Stimulated activated naive B cell treated with anti-CD40 and anti-IgM and Interleukin-4, amounts not matched to agents 10 μg/mL and 1 μg/mL and 100 μg/mL, for 72 hours (primary cell): ENCODE measurements around the gene ATP9B.

Source experiments
- ATAC-seq, 2 donors: fragments of 150-1000 bp; cut with Tn5 transposase; replicated peaks; 2 replicates each; pipeline ENCODE4 v1.10.0; 2021; ENCODE audit warnings: moderate library complexity in 1 of 2
- DNase-seq: peaks from one replicate; pipeline ENCODE4 v3.0.0; 2021
- H3K27ac Mint-ChIP-seq: one replicate; pipeline ENCODE4 v1.8.0; 2022; ENCODE audit warnings: mild to moderate bottlenecking, mixed read lengths
- H3K27me3 Mint-ChIP-seq, 2 donors: one replicate each; pipeline ENCODE4 v1.8.0; 2022; ENCODE audit warnings: mixed read lengths in 2 of 2
- H3K36me3 Mint-ChIP-seq, 2 donors: one replicate each; pipeline ENCODE4 v1.8.0; 2022; ENCODE audit warnings: mixed read lengths in 2 of 2, mild to moderate bottlenecking in 1 of 2
- H3K4me1 Mint-ChIP-seq, 2 donors: one replicate each; pipeline ENCODE4 v1.8.0; 2022; ENCODE audit warnings: mixed read lengths in 2 of 2, mild to moderate bottlenecking in 1 of 2
- H3K4me3 Mint-ChIP-seq, 2 donors: one replicate each; pipeline ENCODE4 v1.8.0; 2022; ENCODE audit warnings: mild to moderate bottlenecking in 2 of 2, mixed read lengths in 2 of 2, moderate library complexity in 1 of 2
- H3K9me3 Mint-ChIP-seq, 2 donors: one replicate each; pipeline ENCODE4 v1.8.0; 2022; ENCODE audit warnings: mixed read lengths in 2 of 2, mild to moderate bottlenecking in 1 of 2

Gene ATP9B

DNA sequence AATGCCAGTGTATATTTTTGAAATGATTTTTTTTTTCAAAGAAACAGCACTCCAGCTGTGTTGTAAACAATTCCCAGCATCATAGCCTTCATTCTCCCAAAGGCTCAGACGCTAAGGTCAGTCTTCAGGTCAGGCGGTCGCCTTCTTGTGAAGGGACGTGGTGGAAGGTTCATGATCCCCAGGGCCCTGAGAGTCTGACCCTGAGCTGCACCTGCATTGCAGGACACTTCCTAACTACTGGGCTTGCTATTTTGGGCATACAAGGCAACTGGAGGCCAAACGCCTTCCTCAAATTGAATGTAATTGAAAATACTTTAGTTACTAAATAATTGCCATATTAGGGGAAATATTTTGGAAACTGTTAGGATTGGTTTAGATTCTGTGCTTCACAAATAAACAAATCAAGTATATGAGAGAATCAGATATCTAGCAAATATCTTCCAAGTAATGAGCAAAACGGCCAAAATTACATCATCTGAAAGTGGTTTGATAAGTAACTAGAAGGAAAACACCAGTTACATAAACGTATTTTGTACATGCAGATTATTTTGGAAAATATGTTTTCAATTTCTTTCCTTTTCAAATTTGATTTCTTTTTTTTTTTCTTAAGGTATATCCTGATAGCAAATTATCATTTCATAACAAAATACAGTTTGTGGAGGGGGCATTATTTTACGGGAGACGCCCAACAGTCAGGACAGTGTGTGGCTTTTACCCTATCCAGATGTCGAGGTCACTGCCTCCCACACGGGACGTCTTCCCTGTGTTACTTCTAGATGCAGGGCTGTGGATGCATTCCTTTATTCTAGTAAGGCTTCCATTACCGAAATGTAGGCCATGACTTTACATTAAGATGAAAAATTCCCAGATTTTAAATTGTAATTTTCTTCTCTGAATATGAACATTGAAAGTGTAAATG, 136.0 kb downstream of the ATP9B start:
- H3K9me3 Mint-ChIP-seq, result peaks cover 2 to 4% of the 10 kb centered on the region in 2 donors
- H3K4me3 Mint-ChIP-seq, result no peak overlapping the region
- no peak for DNase-seq
- no peak overlapping the region for H3K27ac Mint-ChIP-seq
- peaks cover 7 to 12% of the 10 kb centered on the region in 2 donors for H3K4me1 Mint-ChIP-seq
- no peaks in the 10 kb centered on the region for H3K27me3 Mint-ChIP-seq
- peaks cover 15 to 36% of the 10 kb centered on the region in 2 donors for H3K36me3 Mint-ChIP-seq
- ATAC-seq, result no peak

DNA sequence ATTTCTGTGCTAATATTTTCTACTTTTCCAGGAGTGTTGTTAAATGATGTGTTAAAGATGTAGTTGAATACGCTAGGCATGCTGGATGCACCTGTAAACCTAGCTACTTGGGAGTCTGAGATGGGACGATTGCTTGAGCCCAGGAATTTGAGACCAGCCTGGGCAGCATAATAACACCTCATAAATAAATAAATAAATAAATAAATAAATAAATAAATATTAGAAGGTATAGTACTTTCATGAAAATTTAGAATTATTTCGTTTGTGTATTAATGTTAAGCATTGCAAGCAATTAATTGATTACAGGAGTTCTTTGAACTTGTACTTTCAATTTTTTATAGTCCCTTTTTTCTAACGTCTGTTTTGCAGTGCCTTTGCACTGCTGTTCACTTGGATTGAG, 137.2 kb downstream of the ATP9B start:
- Mint-ChIP-seq H3K9me3 (no peaks in the 10 kb centered on the region), H3K36me3 (peaks cover 10 to 33% of the 10 kb centered on the region in 2 donors), H3K27ac (no peak overlapping the region), H3K4me3 (no peak overlapping the region), H3K4me1 (peaks cover 6% of the 10 kb centered on the region in 2 donors), H3K27me3 (no peaks in the 10 kb centered on the region)
- DNase-seq (no peak), ATAC-seq (no peak)

- DNase-seq (no peak), ATAC-seq (no peak)
- Mint-ChIP-seq H3K9me3 (no peaks in the 10 kb centered on the region), H3K4me1 (peaks cover 0 to 2% of the 10 kb centered on the region in 2 donors), H3K27ac (no peak overlapping the region), H3K4me3 (no peak overlapping the region), H3K27me3 (no peaks in the 10 kb centered on the region), H3K36me3 (peaks cover 10 to 37% of the 10 kb centered on the region in 2 donors)
These were observed 139.7 kb downstream of the ATP9B start for GRCh38 chr18:79208906-79209305.

DNA sequence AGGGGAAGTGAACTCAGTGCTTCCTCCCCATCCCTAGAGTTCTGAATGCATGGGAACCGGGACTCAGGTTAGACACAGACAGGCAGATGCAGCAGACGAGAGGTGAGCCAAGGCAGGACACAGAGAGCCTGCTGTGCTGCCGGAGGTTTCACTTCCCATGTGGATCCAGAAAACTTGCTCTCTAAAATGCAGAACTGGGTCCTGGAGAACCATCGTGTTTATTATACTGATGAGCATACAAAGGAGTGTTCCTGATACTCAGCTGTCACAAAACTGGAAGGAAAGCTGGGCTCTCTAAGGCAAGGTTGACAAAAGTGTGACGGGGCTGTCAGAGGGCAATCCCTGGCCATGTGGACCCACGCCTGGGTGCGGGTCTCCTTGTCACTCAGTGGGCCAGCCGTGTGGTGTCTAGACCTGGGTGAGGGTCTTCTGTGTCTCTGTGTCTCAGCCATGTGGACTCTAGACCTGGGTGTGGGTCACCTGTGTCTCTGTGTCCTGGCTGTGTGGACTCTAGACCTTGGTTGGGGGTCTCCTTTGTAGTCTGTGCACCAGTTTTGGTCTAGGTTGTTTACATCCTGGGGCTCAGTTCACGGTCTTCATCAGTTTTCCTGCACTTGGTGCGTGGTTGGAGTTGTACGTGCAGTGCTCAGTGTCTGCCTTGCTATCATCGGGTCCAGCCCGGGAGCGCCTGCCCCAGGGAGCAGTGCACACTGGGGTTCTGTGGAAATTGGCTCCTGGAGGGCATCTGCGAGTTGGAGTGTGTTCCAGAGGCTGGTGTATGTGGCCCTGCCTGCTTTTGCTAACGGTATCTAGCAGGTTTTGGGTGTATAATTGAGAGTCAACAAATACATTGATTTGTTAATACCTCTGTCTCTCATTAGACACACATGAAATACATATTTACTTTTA, 141.1 kb downstream of the ATP9B start:
- Mint-ChIP-seq H3K4me3 (no peak overlapping the region), H3K36me3 (peaks cover 10 to 37% of the 10 kb centered on the region in 2 donors), H3K27ac (no peak overlapping the region), H3K27me3 (no peaks in the 10 kb centered on the region), H3K9me3 (no peaks in the 10 kb centered on the region), H3K4me1 (peaks cover 0 to 2% of the 10 kb centered on the region in 2 donors)
- no peak for ATAC-seq
- no peak for DNase-seq

DNA sequence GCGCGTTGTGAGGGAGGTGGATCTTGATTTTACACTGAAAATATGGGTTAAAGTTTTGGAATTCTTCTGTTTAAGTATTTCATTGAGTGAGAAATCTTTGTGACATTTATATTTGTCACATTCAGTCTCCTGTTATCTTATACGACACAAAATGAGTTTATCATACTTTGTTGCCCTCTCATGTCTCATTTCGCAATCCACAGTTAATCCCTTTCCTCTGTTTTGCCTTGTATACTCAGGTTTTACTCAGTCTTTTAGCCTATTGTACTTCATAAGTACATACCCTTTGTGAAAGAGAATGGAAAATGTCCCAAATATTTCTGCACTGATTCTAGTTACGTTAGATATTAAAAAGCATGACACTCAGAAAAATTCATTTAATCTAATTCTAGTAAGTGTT, 142.7 kb downstream of the ATP9B start:
- Mint-ChIP-seq H3K9me3 (no peaks in the 10 kb centered on the region), H3K36me3 (peaks cover 15 to 41% of the 10 kb centered on the region in 2 donors), H3K4me3 (no peak overlapping the region), H3K27ac (no peak overlapping the region), H3K27me3 (no peaks in the 10 kb centered on the region), H3K4me1 (peaks cover 0 to 4% of the 10 kb centered on the region in 2 donors)
- no peak for DNase-seq
- no peak for ATAC-seq

DNA sequence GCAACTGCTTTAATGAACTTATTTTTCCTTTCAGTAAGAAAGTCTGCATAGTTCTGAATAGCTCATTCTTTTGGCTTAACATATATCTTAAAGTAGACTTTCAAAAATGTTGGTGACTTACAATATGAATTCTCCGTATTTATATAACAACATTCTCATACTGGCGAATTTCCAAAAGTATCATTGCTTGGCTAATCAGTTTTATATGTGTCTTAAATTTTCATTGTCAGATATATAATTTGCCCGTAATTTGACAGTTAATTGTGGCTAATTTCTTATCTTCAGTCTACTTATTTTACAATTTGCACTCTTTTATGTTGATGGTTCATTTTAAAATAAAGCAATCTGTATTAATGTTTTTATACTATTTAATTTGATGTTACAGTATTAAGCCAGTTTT, 144.9 kb downstream of the ATP9B start:
- DNase-seq (no peak), ATAC-seq (no peak)
- Mint-ChIP-seq H3K4me3 (no peak overlapping the region), H3K4me1 (peaks cover 5 to 7% of the 10 kb centered on the region in 2 donors), H3K27ac (no peak overlapping the region), H3K9me3 (no peaks in the 10 kb centered on the region), H3K27me3 (no peaks in the 10 kb centered on the region), H3K36me3 (peaks cover 16 to 41% of the 10 kb centered on the region in 2 donors)

DNA sequence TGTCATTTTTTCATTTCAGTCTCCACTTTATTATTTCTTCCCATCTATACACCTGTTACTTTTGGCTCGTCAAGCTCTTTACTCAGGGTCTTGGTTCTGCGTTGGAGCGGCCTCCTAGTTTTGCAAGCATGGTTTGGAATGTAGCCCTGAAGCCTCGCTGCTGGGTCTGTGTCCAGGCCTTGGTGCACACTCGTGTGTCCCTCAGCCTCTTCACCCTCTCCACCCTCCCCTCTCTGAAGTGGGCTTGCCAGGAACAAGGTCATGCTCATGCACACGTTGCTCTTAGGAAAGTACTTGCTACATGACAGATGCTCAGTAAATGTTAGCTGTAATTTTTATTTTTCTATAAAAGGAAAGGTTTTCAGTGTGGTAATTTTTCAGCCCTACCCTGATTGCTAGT, 147.0 kb downstream of the ATP9B start:
- Mint-ChIP-seq H3K4me3 (no peak overlapping the region), H3K36me3 (peaks cover 25 to 45% of the 10 kb centered on the region in 2 donors), H3K4me1 (peaks cover 5% of the 10 kb centered on the region in 2 donors), H3K27me3 (no peaks in the 10 kb centered on the region), H3K27ac (no peak overlapping the region), H3K9me3 (no peaks in the 10 kb centered on the region)
- DNase-seq (no peak), ATAC-seq (no peak)

GRCh38 chr18:79217979-79218604, 148.9 kb downstream of the ATP9B start:
- Mint-ChIP-seq H3K9me3 (no peaks in the 10 kb centered on the region), H3K4me1 (peaks cover 5 to 7% of the 10 kb centered on the region in 2 donors), H3K4me3 (no peak overlapping the region), H3K36me3 (peaks cover 27 to 47% of the 10 kb centered on the region in 2 donors), H3K27ac (no peak overlapping the region), H3K27me3 (no peaks in the 10 kb centered on the region)
- no peak for DNase-seq
- ATAC-seq, result no peak

DNA sequence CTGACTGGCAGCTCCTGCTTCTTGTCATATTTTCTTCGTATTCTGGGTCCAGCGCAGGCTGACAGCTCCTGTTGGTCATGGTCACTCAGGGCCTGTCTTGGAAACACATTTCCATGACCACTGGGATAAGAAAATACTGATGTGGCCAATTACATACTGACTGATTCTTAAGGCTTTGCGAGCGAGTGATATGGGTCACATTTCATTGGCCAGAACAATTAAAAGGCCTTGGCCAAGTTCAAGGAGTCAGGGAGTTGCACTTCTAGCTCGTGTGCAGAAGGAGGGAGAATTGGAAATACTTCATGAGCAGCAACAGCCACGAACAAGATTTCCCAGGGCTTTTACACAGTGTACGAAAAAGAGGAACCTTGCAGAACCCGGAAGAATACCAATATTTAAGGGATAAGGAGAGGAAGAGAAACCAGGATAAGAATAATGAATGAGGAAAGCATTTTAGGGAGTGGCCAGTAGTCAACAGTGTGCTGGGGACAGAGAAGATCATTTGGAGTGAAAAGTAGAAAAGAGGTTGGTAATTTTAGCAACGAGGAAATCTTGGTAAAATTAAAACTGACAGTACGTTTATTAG, 149.5 kb downstream of the ATP9B start:
- no peak for DNase-seq
- Mint-ChIP-seq H3K4me1 (peaks cover 5 to 7% of the 10 kb centered on the region in 2 donors), H3K27me3 (no peaks in the 10 kb centered on the region), H3K4me3 (no peak overlapping the region), H3K27ac (no peak overlapping the region), H3K9me3 (no peaks in the 10 kb centered on the region), H3K36me3 (peaks cover 27 to 47% of the 10 kb centered on the region in 2 donors)
- ATAC-seq, result no peak

- no peak overlapping the region for H3K4me3 Mint-ChIP-seq
- no peaks in the 10 kb centered on the region for H3K27me3 Mint-ChIP-seq
- H3K9me3 Mint-ChIP-seq, result no peaks in the 10 kb centered on the region
- no peak for DNase-seq
- H3K27ac Mint-ChIP-seq, result no peak overlapping the region
- peaks cover 5% of the 10 kb centered on the region in 2 donors for H3K4me1 Mint-ChIP-seq
- ATAC-seq, result no peak
- peaks cover 28 to 51% of the 10 kb centered on the region in 2 donors for H3K36me3 Mint-ChIP-seq
These were observed 151.9 kb downstream of the ATP9B start for GRCh38 chr18:79221136-79221535.

GRCh38 chr18:79222790-79223189, 153.6 kb downstream of the ATP9B start:
- DNase-seq, result no peak
- no peak for ATAC-seq

DNA sequence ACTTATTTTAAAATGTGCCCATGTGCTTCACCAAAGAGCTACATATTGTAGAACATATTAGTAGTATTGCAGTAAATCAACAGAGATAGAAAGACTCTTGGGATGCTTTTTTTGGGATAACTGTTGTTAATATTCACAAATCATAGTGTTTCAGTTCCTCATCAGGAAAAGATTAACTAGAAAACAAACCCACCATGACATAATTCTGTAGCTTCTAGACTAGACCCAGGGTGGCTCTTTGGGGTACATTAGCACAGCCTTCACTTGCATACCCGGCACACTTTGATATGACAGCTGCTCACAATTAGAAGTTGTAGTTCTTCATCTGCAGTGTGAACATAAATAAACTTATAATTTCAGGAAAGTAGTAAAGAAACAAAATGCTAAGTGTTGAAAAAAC, 154.2 kb downstream of the ATP9B start:
- H3K27me3 Mint-ChIP-seq, result no peaks in the 10 kb centered on the region
- H3K4me1 Mint-ChIP-seq, result peaks cover 3 to 5% of the 10 kb centered on the region in 2 donors
- ATAC-seq, result no peak
- H3K36me3 Mint-ChIP-seq, result peaks cover 31 to 53% of the 10 kb centered on the region in 2 donors
- no peak overlapping the region for H3K27ac Mint-ChIP-seq
- H3K4me3 Mint-ChIP-seq, result no peak overlapping the region
- no peak for DNase-seq
- H3K9me3 Mint-ChIP-seq, result no peaks in the 10 kb centered on the region

More at GRCh38 chr18:79222790-79223189, 153.6 kb downstream of the ATP9B start:
- H3K9me3 Mint-ChIP-seq, result no peaks in the 10 kb centered on the region
- H3K4me1 Mint-ChIP-seq, result peaks cover 5 to 7% of the 10 kb centered on the region in 2 donors
- no peak overlapping the region for H3K27ac Mint-ChIP-seq
- H3K4me3 Mint-ChIP-seq, result no peak overlapping the region
- no peaks in the 10 kb centered on the region for H3K27me3 Mint-ChIP-seq
- peaks cover 35 to 54% of the 10 kb centered on the region in 2 donors for H3K36me3 Mint-ChIP-seq

GRCh38 chr18:79224381-79224780, 155.2 kb downstream of the ATP9B start:
- H3K27me3 Mint-ChIP-seq, result no peaks in the 10 kb centered on the region
- peaks cover 0 to 4% of the 10 kb centered on the region in 2 donors for H3K4me1 Mint-ChIP-seq
- H3K27ac Mint-ChIP-seq, result no peak overlapping the region
- H3K36me3 Mint-ChIP-seq, result peaks cover 25 to 46% of the 10 kb centered on the region in 2 donors
- no peak for ATAC-seq
- DNase-seq, result no peak
- H3K4me3 Mint-ChIP-seq, result no peak overlapping the region
- no peaks in the 10 kb centered on the region for H3K9me3 Mint-ChIP-seq

DNA sequence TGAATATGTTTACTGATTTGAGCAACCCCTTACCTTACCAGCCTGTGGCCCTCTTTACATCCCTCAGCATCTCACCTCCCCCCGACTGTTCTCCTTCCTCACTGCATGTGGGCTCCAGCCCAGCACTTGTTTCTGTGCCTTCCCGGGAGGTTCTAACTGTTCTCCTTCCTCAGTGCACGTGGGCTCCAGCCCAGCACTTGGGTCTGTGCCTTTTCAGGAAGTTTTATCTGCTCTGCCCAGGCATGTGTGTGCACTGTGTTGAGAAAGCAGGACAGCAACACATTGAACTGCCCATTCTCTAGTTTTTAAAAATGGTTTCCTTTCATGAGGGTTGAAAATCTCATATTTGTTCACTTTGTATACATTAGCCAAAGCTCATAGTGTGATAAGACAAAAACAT, 158.4 kb downstream of the ATP9B start:
- H3K36me3 Mint-ChIP-seq, result peaks cover 18 to 37% of the 10 kb centered on the region in 2 donors
- H3K27me3 Mint-ChIP-seq, result no peaks in the 10 kb centered on the region
- no peaks in the 10 kb centered on the region for H3K9me3 Mint-ChIP-seq
- ATAC-seq, result no peak
- peaks cover 0 to 2% of the 10 kb centered on the region in 2 donors for H3K4me1 Mint-ChIP-seq
- H3K27ac Mint-ChIP-seq, result no peak overlapping the region
- no peak for DNase-seq
- no peak overlapping the region for H3K4me3 Mint-ChIP-seq
